ENCODE measurements around the gene PSMB3.

- TF ChIP-seq, protein P1, sequence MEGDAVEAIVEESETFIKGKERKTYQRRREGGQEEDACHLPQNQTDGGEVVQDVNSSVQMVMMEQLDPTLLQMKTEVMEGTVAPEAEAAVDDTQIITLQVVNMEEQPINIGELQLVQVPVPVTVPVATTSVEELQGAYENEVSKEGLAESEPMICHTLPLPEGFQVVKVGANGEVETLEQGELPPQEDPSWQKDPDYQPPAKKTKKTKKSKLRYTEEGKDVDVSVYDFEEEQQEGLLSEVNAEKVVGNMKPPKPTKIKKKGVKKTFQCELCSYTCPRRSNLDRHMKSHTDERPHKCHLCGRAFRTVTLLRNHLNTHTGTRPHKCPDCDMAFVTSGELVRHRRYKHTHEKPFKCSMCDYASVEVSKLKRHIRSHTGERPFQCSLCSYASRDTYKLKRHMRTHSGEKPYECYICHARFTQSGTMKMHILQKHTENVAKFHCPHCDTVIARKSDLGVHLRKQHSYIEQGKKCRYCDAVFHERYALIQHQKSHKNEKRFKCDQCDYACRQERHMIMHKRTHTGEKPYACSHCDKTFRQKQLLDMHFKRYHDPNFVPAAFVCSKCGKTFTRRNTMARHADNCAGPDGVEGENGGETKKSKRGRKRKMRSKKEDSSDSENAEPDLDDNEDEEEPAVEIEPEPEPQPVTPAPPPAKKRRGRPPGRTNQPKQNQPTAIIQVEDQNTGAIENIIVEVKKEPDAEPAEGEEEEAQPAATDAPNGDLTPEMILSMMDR (IDR thresholded peaks at IDR 0.05), result no peak
- no peak for TF ChIP-seq POLR2A (IDR thresholded peaks at IDR 0.05)
Observed at GRCh38 chr17:38766341-38766740, 13.8 kb downstream of the PSMB3 start.
